Upper lobe of left lung (tissue), 4 donors: ENCODE measurements around the gene PRKG1.

Experiments used
- CTCF ChIP-seq, 6 experiments: fragments of 450-650 bp in 4 of 6; fragments of 200-600 bp in 2 of 6; sonication (generic) in 2 of 6; IDR thresholded peaks; one replicate each; pipeline ENCODE4 v1.5.1; 2016 to 2019; ENCODE audit warnings: antibody characterized with exemption in 6 of 6
- POLR2A ChIP-seq, 4 donors: fragments of 450-650 bp; IDR thresholded peaks; one replicate each; pipeline ENCODE4 v1.5.1; 2016 to 2017; ENCODE audit warnings: antibody characterized with exemption in 4 of 4, mild to moderate bottlenecking in 2 of 4

- TF ChIP-seq CTCF (IDR thresholded peaks at IDR 0.05) (no peak), POLR2A (IDR thresholded peaks at IDR 0.05) (no peak)
Observed at GRCh38 chr10:51528527-51528926, 454.2 kb downstream of the PRKG1 start.
